DOHH2 (cell line): ENCODE results near the gene GRID1.

Experiments used
- H3F3A ChIP-seq: fragments of 200-600 bp; sonication (generic), shearing (Covaris generic); 2 replicates; pipeline ENCODE4 v1.6.0; 2016; ENCODE audit warnings: antibody characterized with exemption, mild to moderate bottlenecking; ENCODE audit not compliant: control insufficient read depth, insufficient read depth
- H3K27ac ChIP-seq: fragments of 200-600 bp; sonication (generic); 2 replicates; pipeline ENCODE4 v1.5.1; 2014; ENCODE audit warnings: low read depth, mild to moderate bottlenecking, low read length, moderate library complexity
- H3K27me3 ChIP-seq: fragments of 200-600 bp; sonication (generic); 2 replicates; pipeline ENCODE4 v1.6.1; 2014; ENCODE audit warnings: mild to moderate bottlenecking, low read length, mixed read lengths; ENCODE audit not compliant: control insufficient read depth
- H3K36me3 ChIP-seq: fragments of 200-600 bp; sonication (generic); 2 replicates; pipeline ENCODE4 v1.6.1; 2014; ENCODE audit warnings: mild to moderate bottlenecking, low read length, moderate library complexity, mixed read lengths; ENCODE audit not compliant: control insufficient read depth
- H3K4me1 ChIP-seq: fragments of 200-600 bp; sonication (generic); 2 replicates; pipeline ENCODE4 v1.6.1; 2014; ENCODE audit warnings: mild to moderate bottlenecking, low read length, mixed read lengths; ENCODE audit not compliant: control insufficient read depth
- H3K4me2 ChIP-seq: fragments of 200-600 bp; sonication (generic); 2 replicates; pipeline ENCODE4 v1.6.0; 2014; ENCODE audit warnings: mild to moderate bottlenecking, low read length, moderate library complexity
- H3K4me3 ChIP-seq: fragments of 200-600 bp; sonication (generic); 2 replicates; pipeline ENCODE4 v1.5.1; 2014; ENCODE audit warnings: mild to moderate bottlenecking, low read length, mixed read lengths
- H3K79me2 ChIP-seq: fragments of 200-600 bp; sonication (generic); 2 replicates; pipeline ENCODE4 v1.6.1; 2014; ENCODE audit warnings: mild to moderate bottlenecking, low read length, mixed read lengths; ENCODE audit not compliant: control insufficient read depth
- H3K9me2 ChIP-seq: fragments of 200-600 bp; sonication (generic); replicated peaks from 2 replicates; pipeline ENCODE4 v1.6.1; 2014; ENCODE audit warnings: mild to moderate bottlenecking, low read length, mixed read lengths; ENCODE audit not compliant: control insufficient read depth
- H3K9me3 ChIP-seq: fragments of 200-600 bp; sonication (generic); 2 replicates; pipeline ENCODE4 v1.6.1; 2014; ENCODE audit warnings: antibody characterized with exemption, low read length, mixed read lengths; ENCODE audit not compliant: control insufficient read depth, insufficient read depth
- H4K20me1 ChIP-seq: fragments of 200-600 bp; sonication (generic); 2 replicates; pipeline ENCODE4 v1.6.0; 2014; ENCODE audit warnings: low read depth, mild to moderate bottlenecking, antibody characterized with exemption, low read length, moderate library complexity; ENCODE audit not compliant: control insufficient read depth, insufficient read depth
- EZH2phosphoT487 ChIP-seq: fragments of 200-600 bp; sonication (generic); IDR thresholded peaks from 2 replicates; pipeline ENCODE4 v1.6.1; 2017; ENCODE audit warnings: borderline replicate concordance, mild to moderate bottlenecking, antibody characterized with exemption, low read length, moderate library complexity, mixed read lengths
- TF ChIP-seq, protein P1 (sequence below): fragments of 200-600 bp; sonication (generic); IDR thresholded peaks from one replicate; pipeline ENCODE4 v1.5.1; 2014; ENCODE audit warnings: antibody characterized with exemption, mild to moderate bottlenecking, low read depth, low read length; ENCODE audit not compliant: poor library complexity, severe bottlenecking

The GRID1 gene

DNA sequence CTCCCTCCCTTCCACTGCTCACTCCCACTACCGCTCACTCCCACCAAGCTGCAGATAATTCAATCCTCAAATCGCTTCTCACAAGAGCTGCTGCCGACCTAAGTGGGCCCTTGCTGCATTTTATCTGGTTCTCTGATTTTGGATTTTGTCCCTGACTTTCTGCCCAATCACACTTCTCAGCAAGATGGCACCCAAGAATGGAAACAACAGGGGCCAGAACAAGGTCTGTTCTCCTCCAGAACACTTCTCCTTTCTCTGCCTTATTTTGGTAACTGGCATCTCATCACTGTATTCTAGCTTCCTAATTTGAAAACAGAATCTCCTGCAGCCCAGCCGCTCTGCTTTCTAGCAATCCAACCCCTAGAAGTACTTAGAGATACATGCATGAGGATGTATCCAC, 172.8 kb downstream of the GRID1 start:
- Histone ChIP-seq H3K36me3 (no peaks in the 10 kb centered on the region), H4K20me1 (no peaks in the 10 kb centered on the region), H3K9me2 (no peaks in the 10 kb centered on the region), H3K27me3 (peaks cover 7% of the 10 kb centered on the region; the same call in 1 of the 2 replicates), H3K4me1 (no peaks in the 10 kb centered on the region), H3F3A (no peaks in the 10 kb centered on the region), H3K27ac (no peak overlapping the region), H3K79me2 (no peaks in the 10 kb centered on the region), H3K4me3 (no peak overlapping the region), H3K9me3 (no peaks in the 10 kb centered on the region), H3K4me2 (no peak overlapping the region)
- TF ChIP-seq, protein P1, sequence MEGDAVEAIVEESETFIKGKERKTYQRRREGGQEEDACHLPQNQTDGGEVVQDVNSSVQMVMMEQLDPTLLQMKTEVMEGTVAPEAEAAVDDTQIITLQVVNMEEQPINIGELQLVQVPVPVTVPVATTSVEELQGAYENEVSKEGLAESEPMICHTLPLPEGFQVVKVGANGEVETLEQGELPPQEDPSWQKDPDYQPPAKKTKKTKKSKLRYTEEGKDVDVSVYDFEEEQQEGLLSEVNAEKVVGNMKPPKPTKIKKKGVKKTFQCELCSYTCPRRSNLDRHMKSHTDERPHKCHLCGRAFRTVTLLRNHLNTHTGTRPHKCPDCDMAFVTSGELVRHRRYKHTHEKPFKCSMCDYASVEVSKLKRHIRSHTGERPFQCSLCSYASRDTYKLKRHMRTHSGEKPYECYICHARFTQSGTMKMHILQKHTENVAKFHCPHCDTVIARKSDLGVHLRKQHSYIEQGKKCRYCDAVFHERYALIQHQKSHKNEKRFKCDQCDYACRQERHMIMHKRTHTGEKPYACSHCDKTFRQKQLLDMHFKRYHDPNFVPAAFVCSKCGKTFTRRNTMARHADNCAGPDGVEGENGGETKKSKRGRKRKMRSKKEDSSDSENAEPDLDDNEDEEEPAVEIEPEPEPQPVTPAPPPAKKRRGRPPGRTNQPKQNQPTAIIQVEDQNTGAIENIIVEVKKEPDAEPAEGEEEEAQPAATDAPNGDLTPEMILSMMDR, result no peak
- no peak for TF ChIP-seq EZH2phosphoT487

DNA sequence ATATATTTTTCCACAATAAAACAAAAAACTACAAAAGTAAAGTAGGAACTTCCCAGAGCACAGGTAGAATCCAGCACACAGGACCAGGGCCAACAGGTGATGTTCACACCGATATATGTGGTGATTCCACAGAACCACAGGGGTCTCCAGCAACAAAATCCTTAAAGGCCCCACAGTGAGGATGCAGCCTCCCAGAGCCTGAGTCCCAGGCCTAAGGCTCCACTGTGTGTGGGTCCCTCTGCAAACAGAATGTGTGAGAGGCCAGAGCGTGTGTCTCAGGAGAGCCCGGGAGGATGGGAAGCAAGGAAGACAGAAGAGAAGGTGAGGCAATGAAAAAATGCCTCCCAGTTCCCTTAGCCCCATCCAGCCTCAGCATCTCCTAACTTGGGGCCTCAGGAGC, 173.9 kb downstream of the GRID1 start:
- Histone ChIP-seq H3K4me3 (no peak overlapping the region), H3K4me1 (no peaks in the 10 kb centered on the region), H3K4me2 (no peak overlapping the region), H3K9me2 (no peaks in the 10 kb centered on the region), H3F3A (no peaks in the 10 kb centered on the region), H3K27ac (no peak overlapping the region), H4K20me1 (no peaks in the 10 kb centered on the region), H3K9me3 (no peaks in the 10 kb centered on the region), H3K27me3 (peaks cover 5% of the 10 kb centered on the region; the same call in 1 of the 2 replicates), H3K79me2 (no peaks in the 10 kb centered on the region), H3K36me3 (no peaks in the 10 kb centered on the region)
- TF ChIP-seq EZH2phosphoT487, result no peak
- TF ChIP-seq, protein P1, result no peak

DNA sequence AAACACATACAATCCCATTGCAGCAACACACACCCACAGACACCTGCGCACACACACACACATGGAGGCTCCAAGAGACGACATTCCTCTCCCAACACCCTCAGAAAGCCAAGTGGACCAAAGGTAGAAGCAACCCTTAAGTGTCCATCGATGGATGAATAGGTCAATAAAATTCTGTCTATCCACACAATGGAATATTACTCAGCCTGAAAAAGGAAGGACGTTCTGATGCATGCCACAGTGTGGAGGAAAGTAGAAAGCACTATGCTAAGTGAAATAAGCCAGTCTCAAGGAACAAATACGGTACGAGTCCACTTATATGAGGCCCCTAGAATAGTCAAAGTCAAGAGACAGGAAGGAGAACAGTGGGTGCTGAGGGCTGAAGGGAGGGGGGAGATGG, 174.4 kb downstream of the GRID1 start:
- H4K20me1 ChIP-seq, result no peaks in the 10 kb centered on the region
- H3K27ac ChIP-seq, result no peak overlapping the region
- no peak overlapping the region for H3K4me2 ChIP-seq
- TF ChIP-seq, protein P1, result no peak
- no peak for TF ChIP-seq EZH2phosphoT487
- peaks cover 5% of the 10 kb centered on the region; the same call in 1 of the 2 replicates for H3K27me3 ChIP-seq
- H3K4me3 ChIP-seq, result no peak overlapping the region
- no peaks in the 10 kb centered on the region for H3K79me2 ChIP-seq
- H3K9me2 ChIP-seq, result no peaks in the 10 kb centered on the region
- H3K4me1 ChIP-seq, result no peaks in the 10 kb centered on the region
- no peaks in the 10 kb centered on the region for H3K36me3 ChIP-seq
- H3F3A ChIP-seq, result no peaks in the 10 kb centered on the region
- no peaks in the 10 kb centered on the region for H3K9me3 ChIP-seq

DNA sequence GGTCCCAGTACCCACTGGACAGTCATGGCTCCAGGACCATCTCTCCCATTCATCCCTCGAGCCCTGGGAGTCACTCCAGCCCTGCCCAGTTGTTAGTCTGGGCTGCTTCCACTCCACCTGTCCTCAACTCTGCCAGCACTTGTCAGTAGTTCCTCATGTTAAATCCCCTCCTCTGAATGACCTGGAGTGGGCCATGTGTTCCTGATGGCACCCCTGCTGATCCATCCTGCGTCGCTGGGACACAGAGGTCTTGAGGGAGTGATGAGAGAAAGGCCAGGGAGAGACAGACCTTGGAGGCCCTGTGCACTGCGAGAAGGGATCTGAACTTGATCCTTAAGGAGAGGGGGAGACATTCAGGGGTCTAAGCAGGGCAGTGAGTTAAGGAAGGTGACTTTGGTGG, 174.9 kb downstream of the GRID1 start:
- H3K4me1 ChIP-seq, result no peaks in the 10 kb centered on the region
- no peak overlapping the region for H3K27ac ChIP-seq
- H4K20me1 ChIP-seq, result no peaks in the 10 kb centered on the region
- TF ChIP-seq, protein P1, result no peak
- TF ChIP-seq EZH2phosphoT487, result no peak
- no peaks in the 10 kb centered on the region for H3K36me3 ChIP-seq
- H3K4me2 ChIP-seq, result no peak overlapping the region
- H3K79me2 ChIP-seq, result no peaks in the 10 kb centered on the region
- H3F3A ChIP-seq, result no peaks in the 10 kb centered on the region
- no peaks in the 10 kb centered on the region for H3K9me3 ChIP-seq
- H3K27me3 ChIP-seq, result peaks cover 5% of the 10 kb centered on the region; the same call in 1 of the 2 replicates
- H3K9me2 ChIP-seq, result no peaks in the 10 kb centered on the region
- no peak overlapping the region for H3K4me3 ChIP-seq
